NB4 (cell line): ENCODE data around the gene CPNE5.

Source experiments
- CTCF ChIP-seq: IDR thresholded peaks from one replicate; pipeline ENCODE4 v1.5.1; 2012; ENCODE audit warnings: low read depth, low read length
- MYC ChIP-seq: IDR thresholded peaks from 2 replicates; pipeline ENCODE4 v1.6.1; 2011; ENCODE audit warnings: low read depth, low read length
- POLR2A ChIP-seq: IDR thresholded peaks from 2 replicates; pipeline ENCODE4 v1.6.1; 2011; ENCODE audit warnings: mild to moderate bottlenecking; ENCODE audit not compliant: insufficient read length; ENCODE audit errors: extremely low read depth

GRCh38 chr6:36759148-36759759 lies 80.0 kb downstream of the CPNE5 start:
- TF ChIP-seq POLR2A (no peak), CTCF (peak; percentile 98), MYC (no peak)
